ENCODE measurements around the gene ARFGAP1. TPM values are rescaled to one million over a fixed set of nuclear protein-coding genes. Genes with fewer than 3 reads are reported as not detected.

ARFGAP1 gene
- total and polyA plus RNA-seq, 2 donors (not counting 3 experiments of a cell fraction or from before 2014, with no cell fraction given), result 93.7 to 126 TPM

GRCh38 chr20:63297371-63297781, 24.8 kb downstream of the ARFGAP1 start:
- ChIA-PET POLR2A (no interaction called here), CTCF (interaction anchor here (1.7 to 7.8 kb wide), 2 partner anchors 12 to 74 kb away, joined by 7 to 45 read pairs; no protein-coding TSS in a partner anchor)
- Histone ChIP-seq H3K4me3 (replicated peaks in 1 of 3; ENCODE audit: insufficient read depth in 1 of 3, low read depth in 1 of 3, low read length in 3 of 3) (no peak overlapping the region), H3K9me3 (replicated peaks; ENCODE audit: control insufficient read depth, insufficient read depth, low read length) (no peaks in the 10 kb centered on the region), H3K79me2 (ENCODE audit: control insufficient read depth, insufficient read depth, low read length) (no peaks in the 10 kb centered on the region), H3K27me3 (ENCODE audit: control insufficient read depth in 2 of 2, insufficient read depth in 2 of 2, low read length in 2 of 2) (peaks cover 8 to 12% of the 10 kb centered on the region in 2 experiments), H3K27ac (ENCODE audit: insufficient read depth, low read depth, low read length) (no peak overlapping the region), H3K4me1 (ENCODE audit: control insufficient read depth, extremely low read depth, insufficient read depth, low read length) (no peaks in the 10 kb centered on the region), H3K9me1 (replicated peaks; ENCODE audit: control insufficient read depth, extremely low read depth, insufficient read depth, low read length) (no peaks in the 10 kb centered on the region), H3K4me2 (ENCODE audit: insufficient read depth, low read length) (no peak overlapping the region), H3K9ac (replicated peaks; ENCODE audit: extremely low read depth, insufficient read depth, low read length) (no peak overlapping the region), H2AFZ (ENCODE audit: low read depth, low read length) (no peak overlapping the region), H4K20me1 (replicated peaks; ENCODE audit: control insufficient read depth, extremely low read depth, insufficient read depth, low read length) (no peaks in the 10 kb centered on the region), H3K36me3 (ENCODE audit: control insufficient read depth in 2 of 2, extremely low read depth in 1 of 2, insufficient read depth in 2 of 2, low read length in 2 of 2) (no peaks in the 10 kb centered on the region)
- TF ChIP-seq POLR2A (IDR thresholded peaks at IDR 0.05; ENCODE audit: low read depth, low read length), result no peak
- no peak for TF ChIP-seq FOS (IDR thresholded peaks at IDR 0.05; ENCODE audit: borderline replicate concordance, insufficient read depth, low read length)
- no peak for TF ChIP-seq POLR2AphosphoS5 (IDR thresholded peaks at IDR 0.05; ENCODE audit: insufficient read depth, low read depth, low read length)
- dilution Hi-C loops (cut with MboI; ENCODE audit: extremely low pct_ligation_motif_present, low sequenced_read_pairs), result no loop called here
- no TSS peak for BruUV-seq (replicated peaks)
- DNase-seq (ENCODE audit: low read depth, low spot score) (no peak), FAIRE-seq (no peak)
- intact Hi-C loops (cut with micrococcal nuclease), result no loop called here

DNA sequence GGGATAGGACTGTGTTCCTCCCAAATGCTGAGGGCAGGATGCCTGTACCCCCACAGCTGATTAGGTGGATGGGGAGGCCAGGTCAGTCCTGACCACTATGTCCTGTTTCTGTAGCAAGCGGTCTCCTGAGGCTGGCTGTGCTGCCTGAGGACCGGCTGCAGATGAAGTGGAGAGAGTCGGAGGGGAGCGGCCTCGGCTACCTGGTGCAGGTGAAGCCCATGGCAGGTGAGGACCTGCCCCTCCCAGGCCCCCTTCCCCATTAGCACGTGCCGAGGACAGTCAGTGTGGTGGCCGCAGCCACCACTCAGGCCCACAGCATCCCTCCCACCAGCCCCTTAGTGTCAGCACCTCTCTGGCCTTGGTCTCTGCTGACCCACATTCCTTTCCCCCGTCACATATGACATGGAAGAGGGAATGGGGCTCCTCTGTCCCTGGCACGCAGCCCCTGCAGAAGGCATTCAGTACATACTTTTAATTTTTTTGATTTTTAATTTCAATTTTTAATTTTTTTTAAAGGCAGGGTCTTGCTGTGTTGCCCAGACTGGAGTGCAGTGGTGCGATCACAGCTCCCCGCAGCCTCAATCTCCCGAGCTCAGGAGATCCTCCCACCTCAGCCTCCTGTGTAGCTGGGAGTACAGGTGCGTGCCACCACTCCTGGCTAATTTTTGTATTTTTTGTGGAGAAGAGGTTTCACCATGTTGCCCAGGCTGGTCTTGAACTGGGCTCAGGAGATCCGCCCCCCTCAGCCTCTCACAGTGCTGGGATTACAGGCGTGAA, 25.4 kb downstream of the ARFGAP1 start:
- H2AFZ ChIP-seq (ENCODE audit: low read depth, low read length), result no peak overlapping the region
- no peak overlapping the region for H3K9ac ChIP-seq (replicated peaks; ENCODE audit: extremely low read depth, insufficient read depth, low read length)
- no peaks in the 10 kb centered on the region for H3K36me3 ChIP-seq (ENCODE audit: control insufficient read depth in 2 of 2, extremely low read depth in 1 of 2, insufficient read depth in 2 of 2, low read length in 2 of 2)
- DNase-seq (ENCODE audit: low read depth, low spot score) (no peak), FAIRE-seq (no peak)
- no peaks in the 10 kb centered on the region for H3K9me1 ChIP-seq (replicated peaks; ENCODE audit: control insufficient read depth, extremely low read depth, insufficient read depth, low read length)
- H3K4me2 ChIP-seq (ENCODE audit: insufficient read depth, low read length), result no peak overlapping the region
- H3K27me3 ChIP-seq (ENCODE audit: control insufficient read depth in 2 of 2, insufficient read depth in 2 of 2, low read length in 2 of 2), result peaks cover 8 to 12% of the 10 kb centered on the region in 2 experiments
- ChIA-PET CTCF (interaction anchor here (1.7 to 7.8 kb wide), 2 partner anchors 12 to 75 kb away, joined by 7 to 45 read pairs; no protein-coding TSS in a partner anchor), POLR2A (no interaction called here)
- intact Hi-C loops (cut with micrococcal nuclease), result no loop called here
- H4K20me1 ChIP-seq (replicated peaks; ENCODE audit: control insufficient read depth, extremely low read depth, insufficient read depth, low read length), result no peaks in the 10 kb centered on the region
- no peaks in the 10 kb centered on the region for H3K9me3 ChIP-seq (replicated peaks; ENCODE audit: control insufficient read depth, insufficient read depth, low read length)
- dilution Hi-C loops (cut with MboI; ENCODE audit: extremely low pct_ligation_motif_present, low sequenced_read_pairs), result no loop called here
- no peak overlapping the region for H3K27ac ChIP-seq (ENCODE audit: insufficient read depth, low read depth, low read length)
- no peak overlapping the region for H3K4me3 ChIP-seq (replicated peaks in 1 of 3; ENCODE audit: insufficient read depth in 1 of 3, low read depth in 1 of 3, low read length in 3 of 3)
- TF ChIP-seq MYC (IDR thresholded peaks at IDR 0.05; ENCODE audit: low read depth, low read length) (no peak), FOS (IDR thresholded peaks at IDR 0.05; ENCODE audit: borderline replicate concordance, insufficient read depth, low read length) (no peak), POLR2AphosphoS5 (IDR thresholded peaks at IDR 0.05; ENCODE audit: insufficient read depth, low read depth, low read length) (no peak), EZH2 (IDR thresholded peaks at IDR 0.05; ENCODE audit: borderline replicate concordance, low read depth, low read length, severe bottlenecking) (no peak), POLR2A (IDR thresholded peaks at IDR 0.05; ENCODE audit: low read depth, low read length) (no peak)
- H3K79me2 ChIP-seq (ENCODE audit: control insufficient read depth, insufficient read depth, low read length), result no peaks in the 10 kb centered on the region
- H3K4me1 ChIP-seq (ENCODE audit: control insufficient read depth, extremely low read depth, insufficient read depth, low read length), result no peaks in the 10 kb centered on the region
- BruUV-seq (replicated peaks), result no TSS peak
